Measurements from ENCODE around the gene GALNT8.

GALNT8 gene

GRCh38 chr12:4796694-4797482 is 76.7 kb downstream of the GALNT8 start:
- DNase-seq (ENCODE audit: low spot score) = no peak

GRCh38 chr12:4800555-4800954 is 80.4 kb downstream of the GALNT8 start:
- no peak for DNase-seq (ENCODE audit: low spot score)

- no peak for DNase-seq (ENCODE audit: low spot score)
Measured at GRCh38 chr12:4802841-4803240, 82.6 kb downstream of the GALNT8 start.

- no peak for DNase-seq (ENCODE audit: low spot score)
Measured at GRCh38 chr12:4806439-4807115, 86.4 kb downstream of the GALNT8 start.

GRCh38 chr12:4807116-4807783 is 87.0 kb downstream of the GALNT8 start:
- no peak for DNase-seq (ENCODE audit: low spot score)

DNA sequence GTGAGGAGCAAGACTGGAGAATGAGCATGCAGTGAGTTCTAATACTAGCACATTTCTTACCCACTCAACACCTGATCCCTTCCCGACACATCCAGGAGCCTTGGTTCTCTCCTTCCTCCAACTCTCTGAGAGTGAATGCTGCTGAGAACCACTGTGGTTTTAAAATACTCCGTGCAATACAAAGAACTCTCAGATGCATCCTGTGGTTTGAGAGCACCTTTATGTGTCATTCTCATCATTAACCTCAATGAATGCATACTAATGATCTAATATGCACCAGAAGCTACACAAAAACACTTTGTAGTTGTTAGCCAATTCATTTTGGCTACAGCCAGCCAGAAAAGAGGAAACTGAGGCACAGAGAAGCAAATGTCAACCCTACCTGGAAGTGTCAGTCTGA is 87.6 kb downstream of the GALNT8 start:
- no peak for DNase-seq (ENCODE audit: low spot score)

GRCh38 chr12:4809013-4809448 is 88.8 kb downstream of the GALNT8 start:
- DNase-seq (ENCODE audit: low spot score) = no peak

GRCh38 chr12:4809449-4810218 is 89.4 kb downstream of the GALNT8 start:
- no peak for DNase-seq (ENCODE audit: low spot score)

DNA sequence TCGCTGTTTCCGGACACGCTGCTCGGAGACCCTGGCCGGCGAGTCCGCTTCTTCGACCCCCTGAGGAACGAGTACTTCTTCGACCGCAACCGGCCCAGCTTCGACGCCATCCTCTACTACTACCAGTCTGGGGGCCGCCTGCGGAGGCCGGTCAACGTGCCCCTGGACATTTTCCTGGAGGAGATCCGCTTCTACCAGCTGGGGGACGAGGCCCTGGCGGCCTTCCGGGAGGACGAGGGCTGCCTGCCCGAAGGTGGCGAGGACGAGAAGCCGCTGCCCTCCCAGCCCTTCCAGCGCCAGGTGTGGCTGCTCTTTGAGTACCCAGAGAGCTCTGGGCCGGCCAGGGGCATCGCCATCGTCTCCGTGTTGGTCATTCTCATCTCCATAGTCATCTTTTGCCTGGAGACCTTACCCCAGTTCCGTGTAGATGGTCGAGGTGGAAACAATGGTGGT is 90.0 kb downstream of the GALNT8 start:
- DNase-seq (ENCODE audit: low spot score) = no peak

- no peak for DNase-seq (ENCODE audit: low spot score)
Measured at GRCh38 chr12:4812624-4813327, 92.6 kb downstream of the GALNT8 start.

- DNase-seq (ENCODE audit: low spot score) = no peak
Measured at GRCh38 chr12:4813741-4814140, 93.5 kb downstream of the GALNT8 start.

GRCh38 chr12:4814485-4814884 is 94.3 kb downstream of the GALNT8 start:
- DNase-seq (ENCODE audit: low spot score) = no peak

DNA sequence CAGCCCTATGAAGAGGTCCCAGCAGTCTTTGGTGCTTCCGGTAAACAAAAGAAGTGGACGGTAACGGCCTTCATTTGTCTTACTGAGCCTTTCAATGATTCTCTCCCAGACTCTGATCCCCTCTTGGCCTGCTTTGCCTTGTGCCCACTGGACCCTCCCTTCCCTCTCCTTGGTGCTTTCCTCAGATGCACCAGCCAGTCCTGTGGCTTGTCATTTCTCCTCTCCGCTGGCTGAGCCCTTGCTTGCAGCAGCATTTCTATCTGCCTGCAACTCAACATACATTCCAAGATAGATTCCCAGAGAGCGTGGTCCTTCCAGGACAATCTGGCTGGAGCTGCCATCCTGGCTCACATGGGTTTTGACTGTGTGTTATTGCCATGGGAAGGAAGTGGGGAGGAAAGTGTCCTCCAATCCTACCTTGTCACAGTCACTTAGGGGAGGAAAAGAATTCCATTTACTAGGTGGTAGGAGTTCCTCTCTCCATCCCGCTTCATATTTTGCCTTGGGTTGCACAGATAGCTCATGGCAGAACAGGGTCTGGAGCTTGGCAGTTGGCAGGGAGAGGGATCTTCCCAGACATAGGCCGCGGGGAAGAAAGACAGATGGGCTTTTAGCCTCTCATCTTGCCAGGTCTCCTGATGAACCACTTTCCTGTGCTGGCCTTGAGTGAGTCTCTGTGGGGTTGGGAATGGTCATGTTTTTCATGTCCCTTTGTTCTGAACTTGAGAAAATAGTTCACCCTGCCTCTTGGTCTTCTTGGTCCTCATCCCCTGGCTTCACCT is 96.7 kb downstream of the GALNT8 start:
- no peak for DNase-seq (ENCODE audit: low spot score)

DNA sequence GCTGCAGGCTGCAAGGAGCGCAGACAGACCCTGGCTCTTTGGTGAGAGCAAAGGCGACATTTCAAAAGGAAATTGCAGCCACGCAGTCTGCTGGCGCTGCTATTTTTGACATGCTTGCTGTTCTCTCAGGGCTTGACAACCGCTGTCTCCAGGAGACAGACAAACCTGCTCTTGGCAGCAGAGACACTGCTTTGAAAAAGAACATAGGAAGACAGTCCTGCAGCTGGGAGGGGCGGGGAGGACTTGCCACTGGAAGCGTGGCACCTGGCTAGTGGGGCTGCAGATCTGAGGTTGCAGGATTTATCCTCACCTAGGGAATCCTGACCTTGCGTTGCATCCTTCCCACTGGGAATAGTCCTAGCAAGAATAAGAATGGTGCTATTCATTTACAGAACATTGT is 97.7 kb downstream of the GALNT8 start:
- no peak for DNase-seq (ENCODE audit: low spot score)

DNA sequence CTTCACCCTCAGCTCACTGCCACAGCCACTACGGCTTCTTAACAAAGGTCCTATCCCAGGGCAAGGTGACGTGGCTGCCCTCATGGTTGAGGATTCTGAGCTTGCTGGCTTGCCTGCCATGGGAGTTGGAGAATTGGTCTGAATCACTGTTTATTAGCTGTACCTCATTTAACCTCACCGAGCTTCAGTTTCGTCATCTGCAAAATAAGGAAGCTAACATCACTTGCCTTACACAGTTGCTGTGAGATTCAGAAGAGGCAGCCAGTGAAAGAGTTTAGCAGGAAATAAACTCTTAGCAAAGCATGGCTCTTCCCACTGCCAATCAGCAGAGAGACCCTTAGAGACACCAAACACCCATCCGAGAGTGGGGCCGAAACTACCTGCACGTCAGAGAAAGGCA is 99.5 kb downstream of the GALNT8 start:
- no peak for DNase-seq (ENCODE audit: low spot score)

GRCh38 chr12:4820971-4821370 is 100.8 kb downstream of the GALNT8 start:
- DNase-seq (ENCODE audit: low spot score) = no peak

Data from hematopoietic multipotent progenitor cell treated with erythropoietin and hydrocortisone succinate and interleukin-3 and kit ligand, for 17 days (in vitro differentiated cells).